LHCN-M2 (cell line): Measurements from ENCODE around the gene ATG9A. TPM values are rescaled to one million over a fixed set of nuclear protein-coding genes. Genes with fewer than 3 reads are reported as not detected.
"Not testable (repeated sequence)": the region's sequence is repeated elsewhere in the genome, so short reads cannot be mapped to it uniquely, and the experiment has no call there.

Experiments used
- DNase-seq: peaks from one replicate; pipeline ENCODE4 v3.0.0-alpha.2; 2012; ENCODE audit warnings: low read depth
- total RNA-seq: library from RNA; depleted of rRNA; stranded (reverse); fragments of >200 nt; gene quantifications from 2 replicates; pipeline ENCODE4 v1.2.3, GENCODE V29; 2014

The ATG9A gene
- total RNA-seq, 1 experiment from 2014 or later: 57.0 TPM

GRCh38 chr2:219205981-219206327 lies 23.5 kb downstream of the ATG9A start:
- DNase-seq: no peak

DNA sequence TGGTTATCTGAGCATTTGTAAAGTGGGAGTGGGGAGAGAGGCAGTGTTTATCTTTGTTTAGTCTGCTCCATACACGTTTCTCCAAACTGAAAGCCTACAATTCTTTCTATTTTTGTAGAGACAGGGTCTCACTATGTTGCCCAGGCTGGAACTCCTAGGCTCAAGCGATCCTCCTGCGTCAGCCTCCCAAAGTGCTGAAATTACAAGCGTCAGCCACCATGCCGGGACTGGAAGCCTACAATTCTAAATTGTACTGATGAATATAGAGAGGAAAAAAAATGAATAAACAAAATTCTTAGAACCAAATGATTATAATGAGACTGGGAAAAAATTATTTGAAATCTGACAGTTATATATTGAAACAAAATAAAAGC lies 24.3 kb downstream of the ATG9A start:
- DNase-seq: no peak

GRCh38 chr2:219204425-219205164 lies 24.8 kb downstream of the ATG9A start:
- no peak for DNase-seq

DNA sequence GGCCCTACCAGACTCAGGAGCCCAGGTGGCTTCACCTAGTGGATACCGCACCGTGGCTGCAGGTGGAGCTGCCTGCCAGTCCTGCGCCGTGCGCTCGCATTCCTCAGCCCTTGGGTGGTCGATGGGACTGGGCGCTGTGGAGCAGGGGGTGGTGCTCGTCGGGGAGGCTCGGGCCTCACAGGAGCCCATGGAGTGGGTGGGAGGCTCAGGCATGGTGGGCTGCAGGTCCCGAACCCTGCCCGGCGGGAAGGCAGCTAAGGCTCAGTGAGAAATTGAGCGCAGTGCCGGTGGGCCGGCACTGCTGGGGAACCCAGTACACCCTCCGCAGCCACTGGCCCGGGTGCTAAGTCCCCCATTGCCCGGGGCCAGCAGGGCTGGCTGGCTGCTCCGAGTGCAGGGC lies 28.1 kb downstream of the ATG9A start:
- not testable (repeated sequence) for DNase-seq

DNA sequence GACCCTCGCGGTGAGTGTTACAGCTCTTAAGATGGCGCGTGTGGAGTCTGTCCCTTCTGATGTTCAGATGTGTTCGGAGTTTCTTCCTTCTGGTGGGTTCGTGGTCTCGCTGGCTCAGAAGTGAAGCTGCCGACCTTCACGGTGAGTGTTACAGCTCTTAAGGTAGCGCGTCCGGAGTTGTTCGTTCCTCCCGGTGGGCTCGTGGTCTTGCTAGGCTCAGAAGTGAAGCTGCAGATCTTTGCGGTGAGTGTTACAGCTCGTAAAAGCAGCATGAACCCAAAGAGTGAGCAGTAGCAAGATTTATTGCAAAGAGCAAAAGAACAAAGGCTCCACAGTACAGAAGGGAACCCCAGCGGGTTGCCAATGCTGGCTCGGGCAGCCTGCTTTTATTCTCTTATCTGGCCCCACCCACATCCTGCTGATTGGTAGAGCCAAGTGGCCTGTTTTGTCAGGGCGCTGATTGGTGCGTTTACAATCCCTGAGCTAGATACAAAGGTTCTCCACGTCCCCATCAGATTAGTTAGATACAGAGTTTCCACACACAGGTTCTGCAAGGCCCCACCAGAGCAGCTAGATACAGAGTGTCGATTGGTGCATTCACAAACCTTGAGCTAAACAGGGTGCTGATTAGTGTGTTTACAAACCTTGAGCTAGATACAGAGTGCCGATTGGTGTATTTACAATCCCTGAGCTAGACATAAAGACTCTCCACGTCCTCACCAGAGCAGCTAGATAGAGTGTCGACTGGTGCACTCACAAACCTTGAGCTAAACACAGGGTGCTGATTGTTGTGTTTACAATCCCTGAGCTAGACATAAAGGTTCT lies 28.7 kb downstream of the ATG9A start:
- DNase-seq: not testable (repeated sequence)

DNA sequence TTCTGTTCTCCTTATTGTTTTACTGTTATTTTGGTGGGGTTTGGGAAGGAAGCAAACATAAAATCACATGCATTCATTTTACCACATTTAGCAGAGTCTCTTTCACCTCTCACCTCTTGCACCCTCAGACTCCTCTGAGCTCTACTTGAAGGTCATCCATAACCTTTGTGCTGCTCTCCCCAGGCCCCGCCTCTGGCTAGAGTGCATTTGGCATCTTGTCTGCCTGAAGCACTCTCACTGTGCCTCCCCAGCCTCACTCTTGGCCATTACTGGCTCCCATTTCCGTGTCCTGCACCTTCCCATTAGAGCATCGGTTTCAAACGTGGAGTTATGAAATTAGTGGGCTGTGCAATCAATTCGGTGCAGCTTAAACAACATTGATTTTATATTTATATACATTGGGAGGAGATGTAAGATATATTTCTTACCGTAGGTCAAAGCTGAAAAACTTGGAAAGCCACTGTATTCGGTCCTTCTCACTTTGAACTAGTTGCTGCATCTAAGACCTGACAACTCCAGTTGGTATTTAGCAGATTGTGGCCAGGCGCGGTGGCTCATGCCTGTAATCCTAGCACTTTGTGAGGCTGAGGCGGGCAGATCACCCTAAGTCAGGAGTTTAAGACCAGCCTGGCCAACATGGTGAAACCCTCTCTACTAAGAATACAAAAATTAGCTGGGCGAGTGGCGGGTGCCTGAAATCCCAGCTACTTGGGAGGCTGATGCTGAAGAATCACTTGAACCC lies 29.8 kb downstream of the ATG9A start:
- no peak for DNase-seq

- DNase-seq: no peak
Observed at GRCh38 chr2:219198974-219199373, 30.5 kb downstream of the ATG9A start.

DNA sequence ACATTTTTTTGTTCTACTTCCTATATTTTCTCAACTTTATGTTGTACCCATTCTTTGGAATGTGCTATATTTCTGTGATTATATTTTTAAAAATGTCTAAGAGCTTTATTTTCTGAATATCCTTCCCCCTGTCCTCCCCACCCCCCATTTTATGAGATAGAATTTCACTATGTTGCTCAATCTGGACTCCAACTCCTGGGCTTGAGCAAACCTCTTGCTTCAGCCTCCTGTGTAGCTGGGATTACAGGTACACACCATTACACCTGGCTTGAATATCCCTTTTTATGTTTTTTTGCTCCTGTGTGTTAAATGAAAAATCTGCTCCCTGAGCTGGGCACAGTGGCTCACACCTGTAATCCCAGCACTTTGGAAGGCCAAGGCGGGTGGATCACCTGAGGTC lies 32.0 kb downstream of the ATG9A start:
- DNase-seq: no peak

GRCh38 chr2:219186754-219187456 lies 42.5 kb downstream of the ATG9A start:
- DNase-seq: no peak

GRCh38 chr2:219184121-219184520 lies 45.3 kb downstream of the ATG9A start:
- DNase-seq: no peak

DNA sequence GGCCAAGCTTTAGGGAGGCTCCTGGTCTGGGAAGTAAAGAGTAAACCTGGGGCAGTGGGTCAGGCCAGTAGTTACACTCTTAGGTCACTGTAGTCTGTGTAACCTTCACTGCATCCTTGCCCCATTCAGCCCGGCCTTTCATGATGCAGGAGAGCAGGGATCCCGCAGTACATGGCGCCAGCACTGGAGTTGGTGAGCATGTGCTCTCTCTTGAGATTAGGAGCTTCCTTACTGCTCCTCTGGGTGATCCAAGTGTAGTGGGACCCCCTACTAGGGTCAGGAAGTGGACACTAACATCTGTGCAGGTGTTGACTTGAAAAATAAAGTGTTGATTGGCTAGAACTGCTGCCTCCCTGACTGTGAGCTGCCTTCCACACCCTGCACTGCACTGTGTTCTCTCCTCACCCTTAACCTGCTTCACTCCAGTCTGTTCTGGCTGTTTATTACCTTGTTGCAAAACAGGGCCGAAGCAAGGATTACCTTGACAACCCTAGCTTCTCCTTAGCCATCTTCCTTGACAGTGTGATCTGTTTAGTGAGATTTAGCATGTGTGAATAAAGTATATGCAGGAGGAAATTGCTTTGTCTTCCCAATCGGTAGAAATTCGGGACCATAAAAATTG lies 46.2 kb downstream of the ATG9A start:
- no peak for DNase-seq

- no peak for DNase-seq
Observed at GRCh38 chr2:219182331-219183150, 46.9 kb downstream of the ATG9A start.

DNA sequence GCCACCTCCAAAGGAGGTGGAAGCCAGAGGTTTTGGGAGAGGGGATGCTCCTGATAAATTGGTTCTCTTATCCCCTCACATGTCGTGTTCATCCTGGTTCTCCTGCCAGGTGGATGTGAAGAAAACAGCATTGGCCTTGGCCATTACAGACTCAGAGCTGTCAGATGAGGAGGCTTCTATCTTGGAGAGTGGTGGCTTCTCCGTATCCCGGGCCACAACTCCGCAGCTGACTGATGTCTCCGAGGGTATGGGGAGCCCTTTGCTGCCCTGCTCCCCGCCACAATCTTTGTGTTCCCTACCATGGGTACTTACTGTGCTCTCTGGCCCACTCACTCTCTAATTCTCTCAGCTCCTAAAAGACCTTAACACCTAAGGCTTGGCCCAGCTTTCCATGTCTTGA lies 47.9 kb downstream of the ATG9A start:
- no peak for DNase-seq

DNA sequence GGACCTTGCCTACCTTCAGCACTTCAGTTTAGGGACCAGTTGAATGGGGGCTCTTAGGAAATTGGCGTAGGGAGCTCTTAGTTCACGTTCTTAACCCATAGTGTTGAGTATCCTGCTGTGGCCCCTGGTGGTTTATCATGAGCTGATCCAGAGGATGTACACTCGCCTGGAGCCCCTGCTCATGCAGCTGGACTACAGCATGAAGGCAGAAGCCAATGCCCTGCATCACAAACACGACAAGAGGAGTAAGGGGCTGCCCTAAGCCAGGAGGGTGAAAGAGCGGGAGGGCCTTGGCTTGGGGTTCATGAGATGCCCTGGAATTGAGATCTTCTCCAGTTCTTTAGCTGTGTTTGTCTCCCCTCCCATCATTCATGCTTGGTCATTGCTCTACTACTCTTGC lies 48.5 kb downstream of the ATG9A start:
- no peak for DNase-seq

GRCh38 chr2:219179601-219180465 lies 49.6 kb downstream of the ATG9A start:
- no peak for DNase-seq

DNA sequence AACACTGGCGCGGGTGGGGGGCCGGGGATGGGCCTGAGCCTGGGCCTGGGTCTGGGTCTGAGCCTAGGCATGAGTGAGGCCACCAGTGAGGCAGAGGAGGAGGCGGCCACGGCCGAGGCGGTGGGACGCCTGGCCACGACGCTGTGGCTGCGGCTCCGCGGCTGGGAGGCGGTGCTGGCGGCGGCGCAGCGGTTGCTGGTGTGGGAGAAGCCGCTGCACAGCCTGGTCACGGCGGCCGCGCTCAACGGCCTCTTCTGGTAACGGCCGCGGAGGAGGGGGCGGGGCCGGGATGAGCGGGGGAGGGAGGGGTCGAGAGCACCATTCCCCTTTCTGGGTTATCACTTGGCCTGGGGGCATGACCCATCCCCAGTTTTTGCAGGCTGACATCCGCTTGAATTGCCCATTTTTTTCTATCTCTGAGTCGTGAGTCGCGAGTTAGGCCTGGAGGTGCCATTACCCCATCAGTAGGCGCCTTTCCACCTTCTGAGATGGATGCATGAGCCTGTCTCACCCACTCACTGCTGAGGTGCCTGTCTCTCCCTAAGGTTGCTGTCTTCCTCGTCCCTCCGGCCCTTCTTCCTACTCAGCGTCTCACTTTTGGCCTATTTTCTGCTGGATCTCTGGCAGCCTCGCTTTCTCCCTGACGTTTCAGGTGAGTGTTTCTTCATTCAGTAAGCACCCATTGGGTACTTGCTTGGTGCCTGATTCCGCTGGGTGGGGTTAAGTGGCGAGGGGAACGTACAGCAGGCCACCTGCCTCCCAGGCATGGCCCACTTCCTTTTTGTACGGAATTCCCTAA lies 50.9 kb downstream of the ATG9A start:
- DNase-seq: peak; percentile 24

DNA sequence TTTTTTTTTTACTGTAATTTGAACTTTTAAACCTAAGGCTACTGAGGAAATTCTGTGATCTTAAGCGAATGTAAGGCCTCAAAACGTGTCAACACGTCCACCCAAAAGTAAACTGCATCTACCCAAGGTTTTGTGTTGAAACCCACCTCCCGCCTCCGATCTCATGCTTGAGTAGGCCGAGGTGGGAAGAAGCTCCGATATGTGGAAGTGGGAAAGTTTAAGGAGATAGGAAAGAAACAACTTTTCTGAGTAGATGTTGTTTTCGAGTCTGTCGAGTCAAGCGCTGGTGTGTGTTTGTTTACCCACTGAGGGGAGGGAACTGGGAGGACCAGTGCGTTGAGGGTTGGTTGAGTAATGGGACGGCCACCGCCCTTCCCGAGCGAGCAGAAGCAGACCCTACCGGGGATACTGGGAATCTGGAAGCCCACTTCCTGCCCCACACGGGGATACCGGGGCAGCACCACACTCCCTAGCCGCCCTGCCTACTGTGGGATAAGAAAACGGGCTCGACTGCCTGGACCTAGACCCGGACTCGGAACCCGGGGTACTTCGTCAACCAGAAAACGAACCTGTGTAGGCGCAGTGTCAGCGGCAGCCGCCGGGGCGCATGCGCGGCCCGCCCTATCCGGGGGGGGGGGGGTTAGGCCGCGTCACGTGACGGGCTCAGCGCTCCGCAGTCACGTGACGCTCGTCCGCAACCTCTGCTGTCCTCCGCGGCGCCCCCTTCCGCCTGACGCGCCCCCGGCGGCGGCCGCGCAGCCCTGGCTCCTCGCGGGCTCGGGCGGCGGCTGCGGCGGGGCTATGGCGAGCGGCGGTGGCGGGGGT lies 51.7 kb downstream of the ATG9A start, which contains the start of gene RETREG2:
TSS of gene RETREG2 (plus strand) at position 724 of the 825 bp plus-strand sequence. CDS start at position 802, 78 bp downstream.
- DNase-seq: peak; percentile 85
